ENCODE results near the gene PLA2G10. TPM values are rescaled to one million over a fixed set of nuclear protein-coding genes. Genes with fewer than 3 reads are reported as not detected.

PLA2G10 gene, protein sequence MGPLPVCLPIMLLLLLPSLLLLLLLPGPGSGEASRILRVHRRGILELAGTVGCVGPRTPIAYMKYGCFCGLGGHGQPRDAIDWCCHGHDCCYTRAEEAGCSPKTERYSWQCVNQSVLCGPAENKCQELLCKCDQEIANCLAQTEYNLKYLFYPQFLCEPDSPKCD
- not detected in 2 replicates for total RNA-seq

DNA sequence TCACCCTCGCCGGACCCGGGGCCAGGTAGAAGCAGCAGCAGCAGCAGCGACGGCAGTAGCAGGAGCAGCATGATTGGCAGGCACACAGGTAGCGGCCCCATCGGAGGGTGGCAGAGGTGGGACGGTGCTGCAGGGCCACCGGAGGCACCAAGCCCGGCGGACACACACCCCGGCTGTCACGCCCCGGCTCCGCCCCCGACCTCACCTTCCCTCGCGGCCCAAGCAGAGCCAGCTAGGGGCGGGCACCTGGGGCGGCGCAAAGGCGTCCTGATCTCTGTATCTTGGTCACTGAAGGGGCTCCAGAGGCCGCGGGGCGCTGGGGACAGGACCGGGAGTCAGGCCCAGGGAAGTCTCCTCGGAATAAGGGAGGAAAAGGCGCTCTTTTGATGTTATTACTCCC, at the start of gene PLA2G10:
Gene PLA2G10 (minus strand): TSS at position 180 of the 400 bp plus-strand sequence. CDS start 79 bp downstream, at position 101.

DNA sequence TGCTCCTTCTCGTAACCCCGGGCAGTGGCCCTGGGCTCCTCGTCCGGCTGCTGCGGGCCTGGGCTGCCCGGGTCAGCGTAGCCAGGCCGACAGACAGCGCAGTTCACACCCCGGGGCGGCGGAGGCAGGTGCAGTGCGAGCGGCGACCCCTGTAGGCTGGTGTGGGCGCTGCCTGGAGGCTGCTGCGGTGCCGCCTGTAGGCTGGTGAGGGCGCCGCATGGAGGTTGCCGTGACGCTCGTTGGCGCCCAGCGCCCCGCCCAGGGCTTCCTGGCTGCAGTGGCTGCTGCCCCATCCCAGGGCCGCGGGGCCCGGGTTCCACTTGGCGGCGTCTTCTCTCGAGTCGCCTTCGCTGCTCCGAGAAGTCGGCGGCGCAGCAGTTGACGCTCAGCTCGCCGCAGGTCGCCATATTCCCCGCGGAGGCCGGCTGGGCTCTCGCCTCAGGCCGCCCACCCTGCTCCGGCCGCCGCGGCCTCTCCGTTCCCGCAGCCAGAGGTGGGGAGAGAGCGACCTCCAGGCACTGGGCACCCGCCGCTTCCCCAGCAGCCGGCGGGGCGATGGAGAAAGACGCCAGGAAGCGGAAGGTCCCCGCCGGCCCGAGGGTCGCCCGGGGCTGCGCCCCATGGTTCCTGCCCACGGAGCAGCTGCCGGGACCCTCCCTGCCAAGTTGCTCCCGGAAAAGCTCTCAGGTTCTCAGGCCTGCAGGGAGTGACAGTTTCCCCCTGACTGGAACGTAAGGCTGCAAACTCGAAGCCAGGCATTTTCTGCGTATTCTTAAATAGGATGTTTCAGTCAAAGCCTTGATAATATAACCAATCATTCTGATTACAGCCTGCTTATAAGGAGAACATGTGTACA, 48.4 kb upstream of the PLA2G10 start, which contains the start of gene NPIPA2:
Gene NPIPA2 (plus strand): TSS at position 261 of the 856 bp plus-strand sequence. CDS start 5,533 bp downstream, outside the sequence.

DNA sequence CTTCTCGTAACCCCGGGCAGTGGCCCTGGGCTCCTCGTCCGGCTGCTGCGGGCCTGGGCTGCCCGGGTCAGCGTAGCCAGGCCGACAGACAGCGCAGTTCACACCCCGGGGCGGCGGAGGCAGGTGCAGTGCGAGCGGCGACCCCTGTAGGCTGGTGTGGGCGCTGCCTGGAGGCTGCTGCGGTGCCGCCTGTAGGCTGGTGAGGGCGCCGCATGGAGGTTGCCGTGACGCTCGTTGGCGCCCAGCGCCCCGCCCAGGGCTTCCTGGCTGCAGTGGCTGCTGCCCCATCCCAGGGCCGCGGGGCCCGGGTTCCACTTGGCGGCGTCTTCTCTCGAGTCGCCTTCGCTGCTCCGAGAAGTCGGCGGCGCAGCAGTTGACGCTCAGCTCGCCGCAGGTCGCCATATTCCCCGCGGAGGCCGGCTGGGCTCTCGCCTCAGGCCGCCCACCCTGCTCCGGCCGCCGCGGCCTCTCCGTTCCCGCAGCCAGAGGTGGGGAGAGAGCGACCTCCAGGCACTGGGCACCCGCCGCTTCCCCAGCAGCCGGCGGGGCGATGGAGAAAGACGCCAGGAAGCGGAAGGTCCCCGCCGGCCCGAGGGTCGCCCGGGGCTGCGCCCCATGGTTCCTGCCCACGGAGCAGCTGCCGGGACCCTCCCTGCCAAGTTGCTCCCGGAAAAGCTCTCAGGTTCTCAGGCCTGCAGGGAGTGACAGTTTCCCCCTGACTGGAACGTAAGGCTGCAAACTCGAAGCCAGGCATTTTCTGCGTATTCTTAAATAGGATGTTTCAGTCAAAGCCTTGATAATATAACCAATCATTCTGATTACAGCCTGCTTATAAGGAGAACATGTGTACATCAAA, 9.3 kb upstream of the PLA2G10 start, which contains the start of gene NPIPA3:
Gene NPIPA3 (plus strand): TSS at position 256 of the 856 bp plus-strand sequence. CDS start 5,533 bp downstream, outside the sequence.

DNA sequence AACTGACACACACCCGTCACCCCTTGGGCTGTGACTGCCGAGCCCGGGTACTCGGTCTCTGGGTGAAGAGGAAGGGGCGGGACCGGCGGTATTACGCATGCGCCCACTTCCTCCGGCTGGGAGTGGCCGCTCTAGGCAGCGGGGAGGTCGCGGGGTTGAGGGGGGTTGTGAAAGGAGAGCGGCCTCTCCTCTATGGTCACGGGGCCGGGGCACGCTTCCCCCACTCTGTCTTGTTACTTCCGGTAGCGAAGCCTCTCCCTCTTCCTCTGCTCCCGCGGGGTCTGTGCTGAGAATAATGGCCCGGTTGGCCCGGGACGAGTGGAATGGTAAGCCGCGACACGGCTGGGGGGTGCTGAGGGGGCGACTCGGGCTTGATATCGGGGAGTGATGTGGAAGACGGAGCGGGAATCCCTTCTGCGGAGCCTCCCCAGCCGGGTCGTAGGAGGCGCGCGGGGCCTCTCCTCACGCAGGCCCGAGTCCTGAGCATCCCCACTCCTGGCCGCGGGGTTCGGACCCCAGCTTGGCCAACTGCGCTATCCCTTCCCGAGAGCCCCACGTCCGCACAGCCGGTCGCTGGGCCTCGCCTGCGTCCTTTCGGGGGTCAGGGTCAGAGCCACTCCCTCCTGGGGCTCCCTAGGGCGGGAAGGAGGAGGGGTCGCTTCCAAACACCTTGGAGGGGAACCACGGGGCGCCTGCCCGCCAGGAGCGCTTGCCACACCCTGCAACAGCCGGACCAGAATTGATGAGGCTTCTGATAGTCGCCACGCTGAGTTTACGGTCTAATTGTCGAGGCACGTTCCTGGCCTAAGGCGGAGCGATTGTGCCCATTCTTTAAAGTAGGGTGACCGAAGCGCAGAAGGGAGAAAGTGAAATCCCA, 61.2 kb downstream of the PLA2G10 start, which contains the start of gene BFAR:
Gene BFAR (plus strand): TSS at position 259 of the 877 bp plus-strand sequence. CDS start 11,396 bp downstream, outside the sequence.

DNA sequence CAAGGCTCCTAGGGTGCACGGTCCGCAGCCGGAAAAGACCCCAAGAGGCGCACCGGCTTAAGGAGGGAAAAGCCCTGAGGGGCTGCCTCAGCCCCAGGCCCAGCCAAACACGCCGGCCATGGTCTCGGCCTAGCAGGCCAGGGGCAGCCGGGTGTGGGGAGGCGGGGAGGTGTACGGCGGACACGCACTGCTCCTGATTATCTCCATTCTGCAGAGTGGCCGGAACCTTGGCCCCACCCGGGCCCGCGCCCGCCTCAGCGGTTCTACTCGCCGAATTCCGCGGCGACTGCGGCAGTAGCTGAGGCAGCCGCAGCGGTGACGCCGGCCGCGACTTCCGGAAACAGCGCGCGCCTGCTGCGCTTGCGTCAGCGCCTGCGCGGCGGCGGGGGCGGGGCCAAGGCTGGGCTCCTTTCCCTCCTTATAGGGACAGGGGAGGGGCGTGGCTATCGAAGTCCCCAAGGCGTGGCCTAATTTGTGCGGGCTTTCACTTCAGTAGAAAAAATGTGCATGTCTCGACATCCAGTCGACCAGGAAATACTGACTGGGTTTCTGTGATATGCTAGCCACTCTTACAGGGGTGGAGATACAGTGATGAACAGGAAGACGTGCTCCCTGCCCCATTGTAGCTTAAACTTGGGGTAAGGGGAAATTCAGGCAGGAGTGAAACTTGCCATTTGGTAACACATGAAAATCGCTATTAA, 64.0 kb downstream of the PLA2G10 start, which contains the start of gene PARN:
Gene PARN (minus strand): TSS at position 342 of the 701 bp plus-strand sequence. CDS start 135 bp downstream, at position 207.

Other genes with a start within 250 kb of the PLA2G10 start
- 21.7 and 39.2 TPM in 2 replicates for gene PARN, start 64.0 kb downstream of the PLA2G10 start, total RNA-seq
- 52.9 and 60.6 TPM in 2 replicates for gene BFAR, start 61.4 kb downstream of the PLA2G10 start, total RNA-seq
- not detected in 2 replicates for gene NPIPA3, start 9.1 kb upstream of the PLA2G10 start, total RNA-seq
- not detected in 2 replicates for gene NPIPA2, start 48.2 kb upstream of the PLA2G10 start, total RNA-seq
- gene NOMO1, start 139.4 kb upstream of the PLA2G10 start, total RNA-seq, result 80.8 and 106 TPM in 2 replicates
- gene NPIPA1, start 243.1 kb upstream of the PLA2G10 start, total RNA-seq, result 11.8 and 22.4 TPM in 2 replicates

All from airway epithelial cell (primary cell).